ENCODE data around the gene CALHM5.

DNA sequence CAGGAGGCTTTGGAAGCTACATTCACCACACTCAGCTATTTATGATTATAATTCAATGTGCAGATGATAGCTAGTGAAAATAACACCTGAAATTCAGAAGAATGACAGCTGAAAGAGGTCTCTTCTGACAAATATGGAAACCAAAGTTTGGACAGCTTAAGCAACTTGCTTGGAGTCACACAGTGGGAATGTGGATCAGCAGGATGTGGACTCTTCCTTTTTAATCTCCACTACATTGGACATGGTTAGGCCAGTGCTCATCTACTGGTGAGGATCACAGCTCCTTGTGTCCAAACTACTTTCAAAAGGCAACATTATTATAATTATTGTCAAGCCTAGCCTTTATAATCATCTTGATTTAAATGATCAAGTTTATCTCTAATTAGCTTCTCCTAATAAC is 23.7 kb downstream of the CALHM5 start:
- no peak for TF ChIP-seq POLR2A (IDR thresholded peaks at IDR 0.05; ENCODE audit: low read depth, low read length)
- no peak for TF ChIP-seq POLR2AphosphoS5 (IDR thresholded peaks at IDR 0.05; ENCODE audit: low read depth, low read length)
- TF ChIP-seq TAF1 (IDR thresholded peaks at IDR 0.05; ENCODE audit: low read depth, low read length), result no peak
- TF ChIP-seq SPI1 (IDR thresholded peaks at IDR 0.05; ENCODE audit: low read depth, low read length), result no peak
- no peak for TF ChIP-seq POU2F2 (IDR thresholded peaks at IDR 0.05; ENCODE audit: low read depth, low read length)
- TF ChIP-seq PAX5 (IDR thresholded peaks at IDR 0.05; ENCODE audit: insufficient read depth, low read length, severe bottlenecking), result no peak

Data from GM12891 (cell line).